K562 (cell line): ENCODE data around the gene ZCWPW1. TPM values are rescaled to one million over a fixed set of nuclear protein-coding genes. Genes with fewer than 3 reads are reported as not detected.

ENCODE experiments used
- ATF7 ChIP-seq: fragments of 450-650 bp; IDR thresholded peaks from 2 replicates; pipeline ENCODE4 v1.7.1; 2014; ENCODE audit warnings: mild to moderate bottlenecking, moderate library complexity
- CEBPB ChIP-seq: fragments of 450-650 bp; IDR thresholded peaks from 2 replicates; pipeline ENCODE4 v1.6.1; 2016; ENCODE audit warnings: missing genetic modification characterization, missing compliant biosample characterization
- DMBX1 ChIP-seq: fragments of 250-450 bp; sonication (Bioruptor Pico); IDR thresholded peaks from 2 replicates; pipeline ENCODE4 v1.8.0; 2022; ENCODE audit warnings: inconsistent platforms, mild to moderate bottlenecking, moderate library complexity, borderline replicate concordance
- ETV5 ChIP-seq: sonication (generic); formaldehyde crosslinking; IDR thresholded peaks from 2 replicates; pipeline ENCODE4 v1.4.0; 2020; ENCODE audit warnings: low read depth, mild to moderate bottlenecking, missing genetic modification reagents
- L3MBTL2 ChIP-seq: fragments of 450-650 bp; IDR thresholded peaks from 2 replicates; pipeline ENCODE4 v1.6.1; 2016; ENCODE audit warnings: mild to moderate bottlenecking, moderate library complexity
- MCM2 ChIP-seq: fragments of 450-650 bp; IDR thresholded peaks from 2 replicates; pipeline ENCODE4 v1.6.1; 2017; ENCODE audit warnings: low read depth, mild to moderate bottlenecking
- MCM7 ChIP-seq, 2 experiments: fragments of 450-650 bp; IDR thresholded peaks; 2 replicates each; pipeline ENCODE4 v1.6.1; 2016 to 2018
- NCOA4 ChIP-seq: fragments of 450-650 bp; IDR thresholded peaks from 2 replicates; pipeline ENCODE4 v1.6.1; 2018; ENCODE audit warnings: mild to moderate bottlenecking; ENCODE audit not compliant: partially characterized antibody
- PHF8 ChIP-seq: fragments of 200-600 bp; sonication (generic); IDR thresholded peaks from 2 replicates; pipeline ENCODE4 v1.6.1; 2012; ENCODE audit warnings: mixed run types, mild to moderate bottlenecking, inconsistent platforms, low read length, moderate library complexity, borderline replicate concordance
- SAP30 ChIP-seq: fragments of 200-600 bp; sonication (generic); IDR thresholded peaks from 2 replicates; pipeline ENCODE4 v1.6.1; 2012; ENCODE audit warnings: borderline replicate concordance, low read depth, mild to moderate bottlenecking, moderate library complexity, low read length, control low read depth, inconsistent platforms; ENCODE audit not compliant: insufficient read depth, poor library complexity, severe bottlenecking
- SREBF1 ChIP-seq: fragments of 150-350 bp; IDR thresholded peaks from 2 replicates; pipeline ENCODE4 v1.6.1; 2014; ENCODE audit warnings: antibody characterized with exemption, low read depth, low read length, borderline replicate concordance
- SRF ChIP-seq, 2 experiments: fragments of 250-450, 450-650 bp in 1 of 2; sonication (Bioruptor Pico) in 1 of 2; sonication (generic) in 1 of 2; formaldehyde crosslinking; IDR thresholded peaks; 2 replicates each; pipeline versions ENCODE4 v1.5.0 to v1.5.1; 2020 to 2022; ENCODE audit warnings: mild to moderate bottlenecking in 1 of 2, missing genetic modification reagents in 1 of 2
- STAT5A ChIP-seq: IDR thresholded peaks from 2 replicates; pipeline ENCODE4 v1.6.1; 2012; ENCODE audit warnings: low read length, inconsistent platforms, borderline replicate concordance
- ZKSCAN1 ChIP-seq: fragments of 150-350 bp; IDR thresholded peaks from 2 replicates; pipeline ENCODE4 v1.6.1; 2016; ENCODE audit warnings: low read depth, low read length
- ZNF184 ChIP-seq: sonication (generic); formaldehyde crosslinking; IDR thresholded peaks from 2 replicates; pipeline ENCODE4 v1.5.0; 2020; ENCODE audit warnings: missing genetic modification reagents
- ZNF586 ChIP-seq: fragments of 450-650 bp; formaldehyde crosslinking; conservative IDR thresholded peaks from 2 replicates; pipeline ENCODE4 v1.4.0; 2020; ENCODE audit warnings: mild to moderate bottlenecking, moderate library complexity
- ZNF785 ChIP-seq: fragments of 250-450 bp; sonication (Bioruptor Pico); IDR thresholded peaks from 2 replicates; pipeline ENCODE4 v1.4.0; 2020; ENCODE audit warnings: mild to moderate bottlenecking
- polyA plus RNA-seq, 8 experiments: library from polyadenylated mRNA; depleted of rRNA in 4 of 8; stranded (reverse) in 5 of 8; unstranded in 3 of 8; fragments of >200 nt; fragmentation: Nextera tagmentation in 2 of 8; fragmentation: Illumina TruSeq in 1 of 8; extraction: Ambion mirVana in 2 of 8; extraction: Trizol in 1 of 8; gene quantifications; 2 replicates each; pipeline versions ENCODE4 v1.2.1 to v1.2.3, GENCODE V29; 2011 to 2014; ENCODE audit warnings: inconsistent platforms in 1 of 8, missing spikeins in 1 of 8
- total RNA-seq, 7 experiments: library from RNA; depleted of rRNA in 6 of 7; stranded (reverse); fragments of >200 nt in 6 of 7; fragmentation: Illumina TruSeq in 2 of 7; extraction: Trizol in 2 of 7; gene quantifications; 2 replicates each; pipeline versions ENCODE4 v1.2.1 to v1.2.3, GENCODE V29; 2011 to 2021; ENCODE audit warnings: low replicate concordance in 1 of 7
- TF ChIP-seq, protein P1 (sequence below): sonication (generic); formaldehyde crosslinking; IDR thresholded peaks from 2 replicates; pipeline ENCODE4 v1.8.1; 2023; ENCODE audit warnings: missing genetic modification reagents, mild to moderate bottlenecking, borderline replicate concordance
- TF ChIP-seq, protein P2 (sequence below), 2 experiments: fragments of 250-450 bp in 1 of 2; fragments of 450-650 bp in 1 of 2; sonication (Bioruptor Pico) in 1 of 2; IDR thresholded peaks; 2 replicates each; pipeline versions ENCODE4 v1.6.1 to v1.8.0; 2016 to 2021; ENCODE audit warnings: mild to moderate bottlenecking in 2 of 2, moderate library complexity in 2 of 2, missing compliant biosample characterization in 1 of 2, missing genetic modification characterization in 1 of 2
- TF ChIP-seq, protein P3 (sequence below), 2 experiments: fragments of 150-350 bp in 1 of 2; IDR thresholded peaks; 2 replicates each; pipeline ENCODE4 v1.6.1; 2012 to 2016; ENCODE audit warnings: low read depth in 2 of 2, low read length in 2 of 2, mild to moderate bottlenecking in 1 of 2, moderate library complexity in 1 of 2

Gene ZCWPW1
- total and polyA plus RNA-seq, 9 of the 15 experiments (the other 6 are each of a cell fraction or from before 2014, with no cell fraction given), result 0.18 to 1.7 (median 1.2) TPM

DNA sequence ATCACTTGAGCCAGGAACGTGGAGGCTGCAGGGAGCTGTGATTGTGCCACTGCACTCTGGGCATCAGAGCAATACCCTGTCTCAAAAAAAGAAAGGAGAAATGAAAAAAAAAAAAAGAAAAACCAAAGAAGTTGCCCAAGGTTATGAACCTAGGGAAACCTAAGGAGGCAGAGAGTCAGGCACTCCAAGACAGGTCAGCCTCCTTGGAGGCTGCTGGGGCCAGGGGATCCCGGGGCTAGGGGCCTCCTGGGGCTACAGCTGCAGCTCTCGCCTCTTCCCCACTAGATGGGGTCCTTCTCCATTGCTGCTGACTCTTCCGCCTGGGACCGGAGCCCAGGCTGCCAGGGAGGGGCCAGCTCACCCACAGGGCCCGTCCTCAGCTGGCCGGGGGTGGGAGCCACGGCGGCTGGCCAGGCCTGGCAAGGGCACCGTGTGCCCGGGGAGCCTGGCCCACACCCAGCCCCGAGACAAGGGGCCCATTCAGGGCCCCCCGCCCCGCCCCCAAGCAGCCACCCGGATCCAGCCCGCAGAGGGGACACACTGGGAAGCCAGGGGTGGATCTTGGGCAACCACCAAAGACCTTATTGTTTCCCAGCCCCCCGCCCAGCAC lies 37.3 kb upstream of the ZCWPW1 start (continued):
- TF ChIP-seq, protein P1, sequence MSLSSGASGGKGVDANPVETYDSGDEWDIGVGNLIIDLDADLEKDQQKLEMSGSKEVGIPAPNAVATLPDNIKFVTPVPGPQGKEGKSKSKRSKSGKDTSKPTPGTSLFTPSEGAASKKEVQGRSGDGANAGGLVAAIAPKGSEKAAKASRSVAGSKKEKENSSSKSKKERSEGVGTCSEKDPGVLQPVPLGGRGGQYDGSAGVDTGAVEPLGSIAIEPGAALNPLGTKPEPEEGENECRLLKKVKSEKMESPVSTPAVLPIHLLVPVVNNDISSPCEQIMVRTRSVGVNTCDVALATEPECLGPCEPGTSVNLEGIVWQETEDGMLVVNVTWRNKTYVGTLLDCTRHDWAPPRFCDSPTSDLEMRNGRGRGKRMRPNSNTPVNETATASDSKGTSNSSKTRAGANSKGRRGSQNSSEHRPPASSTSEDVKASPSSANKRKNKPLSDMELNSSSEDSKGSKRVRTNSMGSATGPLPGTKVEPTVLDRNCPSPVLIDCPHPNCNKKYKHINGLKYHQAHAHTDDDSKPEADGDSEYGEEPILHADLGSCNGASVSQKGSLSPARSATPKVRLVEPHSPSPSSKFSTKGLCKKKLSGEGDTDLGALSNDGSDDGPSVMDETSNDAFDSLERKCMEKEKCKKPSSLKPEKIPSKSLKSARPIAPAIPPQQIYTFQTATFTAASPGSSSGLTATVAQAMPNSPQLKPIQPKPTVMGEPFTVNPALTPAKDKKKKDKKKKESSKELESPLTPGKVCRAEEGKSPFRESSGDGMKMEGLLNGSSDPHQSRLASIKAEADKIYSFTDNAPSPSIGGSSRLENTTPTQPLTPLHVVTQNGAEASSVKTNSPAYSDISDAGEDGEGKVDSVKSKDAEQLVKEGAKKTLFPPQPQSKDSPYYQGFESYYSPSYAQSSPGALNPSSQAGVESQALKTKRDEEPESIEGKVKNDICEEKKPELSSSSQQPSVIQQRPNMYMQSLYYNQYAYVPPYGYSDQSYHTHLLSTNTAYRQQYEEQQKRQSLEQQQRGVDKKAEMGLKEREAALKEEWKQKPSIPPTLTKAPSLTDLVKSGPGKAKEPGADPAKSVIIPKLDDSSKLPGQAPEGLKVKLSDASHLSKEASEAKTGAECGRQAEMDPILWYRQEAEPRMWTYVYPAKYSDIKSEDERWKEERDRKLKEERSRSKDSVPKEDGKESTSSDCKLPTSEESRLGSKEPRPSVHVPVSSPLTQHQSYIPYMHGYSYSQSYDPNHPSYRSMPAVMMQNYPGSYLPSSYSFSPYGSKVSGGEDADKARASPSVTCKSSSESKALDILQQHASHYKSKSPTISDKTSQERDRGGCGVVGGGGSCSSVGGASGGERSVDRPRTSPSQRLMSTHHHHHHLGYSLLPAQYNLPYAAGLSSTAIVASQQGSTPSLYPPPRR (CRISPR knock-in tag), result no peak
- TF ChIP-seq SREBF1 (no peak), PHF8 (no peak), ZNF785 (no peak), NCOA4 (no peak), MCM7 (IDR thresholded peaks at IDR 0.05) (no peak), ATF7 (no peak), SAP30 (no peak), ETV5 (CRISPR knock-in tag) (no peak), ZKSCAN1 (no peak), DMBX1 (CRISPR knock-in tag) (no peak), CEBPB (tag) (no peak), STAT5A (no peak), MCM2 (no peak), SRF (CRISPR knock-in tag; IDR thresholded peaks at IDR 0.05) (peak in 1 of 2 experiments; percentile 37; a peak in 1 of 4 replicates), ZNF586 (CRISPR knock-in tag) (no peak), L3MBTL2 (no peak), ZNF184 (no peak)
- TF ChIP-seq, protein P2, sequence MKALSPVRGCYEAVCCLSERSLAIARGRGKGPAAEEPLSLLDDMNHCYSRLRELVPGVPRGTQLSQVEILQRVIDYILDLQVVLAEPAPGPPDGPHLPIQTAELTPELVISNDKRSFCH (CRISPR knock-in tag; IDR thresholded peaks at IDR 0.05), result no peak
- TF ChIP-seq, protein P2 (tag; IDR thresholded peaks at IDR 0.05), result no peak
- TF ChIP-seq, protein P3, sequence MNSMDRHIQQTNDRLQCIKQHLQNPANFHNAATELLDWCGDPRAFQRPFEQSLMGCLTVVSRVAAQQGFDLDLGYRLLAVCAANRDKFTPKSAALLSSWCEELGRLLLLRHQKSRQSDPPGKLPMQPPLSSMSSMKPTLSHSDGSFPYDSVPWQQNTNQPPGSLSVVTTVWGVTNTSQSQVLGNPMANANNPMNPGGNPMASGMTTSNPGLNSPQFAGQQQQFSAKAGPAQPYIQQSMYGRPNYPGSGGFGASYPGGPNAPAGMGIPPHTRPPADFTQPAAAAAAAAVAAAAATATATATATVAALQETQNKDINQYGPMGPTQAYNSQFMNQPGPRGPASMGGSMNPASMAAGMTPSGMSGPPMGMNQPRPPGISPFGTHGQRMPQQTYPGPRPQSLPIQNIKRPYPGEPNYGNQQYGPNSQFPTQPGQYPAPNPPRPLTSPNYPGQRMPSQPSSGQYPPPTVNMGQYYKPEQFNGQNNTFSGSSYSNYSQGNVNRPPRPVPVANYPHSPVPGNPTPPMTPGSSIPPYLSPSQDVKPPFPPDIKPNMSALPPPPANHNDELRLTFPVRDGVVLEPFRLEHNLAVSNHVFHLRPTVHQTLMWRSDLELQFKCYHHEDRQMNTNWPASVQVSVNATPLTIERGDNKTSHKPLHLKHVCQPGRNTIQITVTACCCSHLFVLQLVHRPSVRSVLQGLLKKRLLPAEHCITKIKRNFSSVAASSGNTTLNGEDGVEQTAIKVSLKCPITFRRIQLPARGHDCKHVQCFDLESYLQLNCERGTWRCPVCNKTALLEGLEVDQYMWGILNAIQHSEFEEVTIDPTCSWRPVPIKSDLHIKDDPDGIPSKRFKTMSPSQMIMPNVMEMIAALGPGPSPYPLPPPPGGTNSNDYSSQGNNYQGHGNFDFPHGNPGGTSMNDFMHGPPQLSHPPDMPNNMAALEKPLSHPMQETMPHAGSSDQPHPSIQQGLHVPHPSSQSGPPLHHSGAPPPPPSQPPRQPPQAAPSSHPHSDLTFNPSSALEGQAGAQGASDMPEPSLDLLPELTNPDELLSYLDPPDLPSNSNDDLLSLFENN (IDR thresholded peaks at IDR 0.05; ENCODE audit: low read depth in 2 of 2, low read length in 2 of 2), result no peak
